Aorta (tissue), 5 donors: Measurements from ENCODE around the gene MAD1L1. TPM values are rescaled to one million over a fixed set of nuclear protein-coding genes. Genes with fewer than 3 reads are reported as not detected.

ENCODE experiments used
- ATAC-seq: fragments of 200-7000 bp; cut with Tn5 transposase; one replicate; pipeline ENCODE4 v1.9.1; 2022; ENCODE audit warnings: moderate library complexity; ENCODE audit not compliant: low FRiP score
- DNase-seq, 2 donors: peaks; one replicate each; pipeline ENCODE4 v3.0.0-alpha.2; 2020
- H3K27ac ChIP-seq, 2 donors: one replicate each; pipeline ENCODE4 v1.5.1; 2013; ENCODE audit warnings: low read length in 2 of 2, mild to moderate bottlenecking in 2 of 2, moderate library complexity in 2 of 2, control low read depth in 1 of 2, inconsistent platforms in 1 of 2, low read depth in 1 of 2
- H3K27me3 ChIP-seq, 2 donors: one replicate each; pipeline ENCODE4 v1.6.1; 2013; ENCODE audit warnings: control low read depth in 1 of 2, low read length in 1 of 2, mild to moderate bottlenecking in 1 of 2, moderate library complexity in 1 of 2; ENCODE audit not compliant: insufficient read depth in 2 of 2, control insufficient read depth in 1 of 2
- H3K36me3 ChIP-seq, 2 donors: one replicate each; pipeline ENCODE4 v1.6.1; 2013; ENCODE audit warnings: control low read depth in 1 of 2, low read length in 1 of 2, mild to moderate bottlenecking in 1 of 2; ENCODE audit not compliant: insufficient read depth in 2 of 2, control insufficient read depth in 1 of 2
- H3K4me1 ChIP-seq, 2 donors: one replicate each; pipeline ENCODE4 v1.6.1; 2013; ENCODE audit warnings: low read length in 2 of 2, control low read depth in 1 of 2, mild to moderate bottlenecking in 1 of 2, moderate library complexity in 1 of 2; ENCODE audit not compliant: insufficient read depth in 2 of 2, control insufficient read depth in 1 of 2
- H3K4me3 ChIP-seq, 2 donors: one replicate each; pipeline ENCODE4 v1.5.1; 2013; ENCODE audit warnings: low read length in 2 of 2, control low read depth in 1 of 2, mild to moderate bottlenecking in 1 of 2
- H3K9me3 ChIP-seq: one replicate; pipeline ENCODE4 v1.6.1; 2013; ENCODE audit warnings: mild to moderate bottlenecking, low read length; ENCODE audit not compliant: control insufficient read depth
- WGBS, 2 donors: extraction: QIAGEN DNeasy Blood & Tissue Kit; methylation state at CpG; one replicate each; pipeline ENCODE4 v1.1.7; 2013; 5-methylcytosine and 5-hydroxymethylcytosine counted together
- intact Hi-C, 2 donors: fragments of 100-400 bp; cut with DNase I; formaldehyde crosslinking; loops; one replicate each; pipeline versions ENCODE4 v1.14.2 to v1.15.0; 2022
- polyA plus RNA-seq, 2 donors: library from polyadenylated mRNA; stranded (reverse); fragments of 200-250 nt; gene quantifications; one replicate each; pipeline ENCODE4 v1.2.3, GENCODE V29; 2013
- total RNA-seq, 2 donors: library from RNA; stranded (reverse); fragmentation: NEBNext Ultra II Directional; extraction: Animal tissue kit (Norgen Biotek cat#: 25700); gene quantifications; one replicate each; pipeline ENCODE4 v1.2.1, GENCODE V29; 2021
- donor health status: healthy with polysubstance abuse.
- donor health status: Bipolar disorder and iron deficiency.
- donor health status: DM: no; HTN: no; CAD: no.
- donor health status: DM: no; HTN: no; CAD: no.
- donor health status: DM: yes; HTN: yes; CAD: no.

Gene MAD1L1
- total and polyA plus RNA-seq, 4 donors: 14.8 to 35.8 (median 20.2) TPM

DNA sequence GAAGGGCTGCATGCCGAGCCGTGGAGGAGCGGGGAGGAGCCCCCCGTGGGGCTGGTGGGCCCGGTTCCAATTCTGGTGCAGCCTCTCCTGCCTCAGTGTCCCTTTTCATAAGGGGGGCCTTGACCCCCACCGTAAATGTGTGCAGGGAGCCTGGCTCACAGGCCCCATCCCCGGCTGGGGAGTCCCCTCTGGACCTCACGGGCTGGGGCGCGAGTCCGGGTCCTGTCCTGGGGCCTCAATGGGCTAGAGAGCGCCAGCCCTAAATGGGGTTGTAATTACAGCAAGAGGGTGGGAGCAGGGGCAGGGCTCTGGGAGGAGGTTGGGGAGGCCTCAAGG is 359.7 kb downstream of the MAD1L1 start:
- no peaks in the 10 kb centered on the region for H3K27me3 ChIP-seq
- H3K27ac ChIP-seq: no peak overlapping the region
- no peak overlapping the region for H3K4me3 ChIP-seq
- no peak for ATAC-seq
- H3K4me1 ChIP-seq: no peaks in the 10 kb centered on the region
- intact Hi-C loops: no loop called here
- H3K36me3 ChIP-seq: no peaks in the 10 kb centered on the region
- DNase-seq: no peak
- 92 to 93% methylated on average over 12 of the region's 12 CpGs for WGBS, 2 donors
- no peaks in the 10 kb centered on the region for H3K9me3 ChIP-seq

DNA sequence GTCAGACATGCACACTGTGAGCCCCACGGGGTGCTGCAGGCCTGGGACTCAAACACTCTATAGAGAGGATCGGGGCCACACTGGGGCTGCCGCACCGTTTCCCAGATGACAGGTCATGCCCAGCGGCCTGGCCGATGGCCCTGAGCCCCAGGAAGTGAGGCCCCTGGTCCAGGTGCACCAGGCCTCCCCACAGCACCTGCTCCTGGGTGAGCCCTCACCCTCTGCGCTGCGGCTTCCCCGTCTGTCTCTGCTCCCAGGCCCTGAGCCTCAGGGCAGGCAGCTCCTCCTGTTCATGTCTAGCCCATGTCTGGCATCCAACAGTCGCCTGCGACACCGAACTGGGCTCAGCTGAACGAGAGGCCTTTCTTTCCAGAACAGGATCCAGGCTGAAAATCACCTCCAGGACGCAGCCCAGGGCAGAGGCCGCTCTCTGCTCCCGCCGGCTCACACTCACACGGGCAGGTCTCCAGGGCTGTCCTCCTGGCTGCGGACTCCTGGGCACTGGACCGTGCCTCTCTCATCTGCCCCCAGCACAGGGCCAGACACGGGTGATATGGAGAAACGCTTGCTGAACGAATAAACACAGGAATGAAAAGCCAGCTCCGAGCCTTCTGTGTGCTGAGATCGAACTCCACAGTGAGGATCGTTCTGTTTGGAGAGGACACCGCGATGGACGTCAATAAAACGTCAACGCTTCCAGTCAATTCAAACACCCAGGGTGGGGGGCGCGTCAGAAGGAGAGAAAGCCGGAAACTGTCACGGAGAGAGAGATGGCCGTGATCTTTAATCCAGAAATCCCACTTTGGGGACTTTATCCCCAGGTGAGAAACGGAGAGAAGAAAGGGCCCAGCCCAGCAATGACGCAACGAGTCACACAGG is 360.3 kb downstream of the MAD1L1 start:
- DNase-seq (no peak), ATAC-seq (no peak)
- H3K27ac ChIP-seq: no peak overlapping the region
- no peaks in the 10 kb centered on the region for H3K27me3 ChIP-seq
- H3K4me3 ChIP-seq: no peak overlapping the region
- H3K36me3 ChIP-seq: no peaks in the 10 kb centered on the region
- intact Hi-C loops: no loop called here
- no peaks in the 10 kb centered on the region for H3K4me1 ChIP-seq
- WGBS, 2 donors: 93 to 95% methylated on average over 39 of the region's 39 CpGs
- no peaks in the 10 kb centered on the region for H3K9me3 ChIP-seq

- ATAC-seq (no peak), DNase-seq (no peak)
- Histone ChIP-seq H3K36me3 (no peaks in the 10 kb centered on the region), H3K4me1 (no peaks in the 10 kb centered on the region), H3K4me3 (no peak overlapping the region), H3K9me3 (no peaks in the 10 kb centered on the region), H3K27ac (no peak overlapping the region), H3K27me3 (no peaks in the 10 kb centered on the region)
- WGBS, 2 donors: 95% methylated on average over 28 of the region's 28 CpGs
- intact Hi-C loops: no loop called here
These were observed 363.2 kb downstream of the MAD1L1 start for GRCh38 chr7:1869452-1870130.

- Histone ChIP-seq H3K27ac (no peak overlapping the region), H3K36me3 (no peaks in the 10 kb centered on the region), H3K4me1 (no peaks in the 10 kb centered on the region), H3K27me3 (no peaks in the 10 kb centered on the region), H3K4me3 (no peak overlapping the region), H3K9me3 (no peaks in the 10 kb centered on the region)
- ATAC-seq (peak; percentile 20), DNase-seq (no peak)
- WGBS, 2 donors: 94 to 96% methylated on average over 30 to 36 of the region's 36 CpGs
- intact Hi-C loops: no loop called here
These were observed 364.1 kb downstream of the MAD1L1 start for GRCh38 chr7:1868516-1869165.

DNA sequence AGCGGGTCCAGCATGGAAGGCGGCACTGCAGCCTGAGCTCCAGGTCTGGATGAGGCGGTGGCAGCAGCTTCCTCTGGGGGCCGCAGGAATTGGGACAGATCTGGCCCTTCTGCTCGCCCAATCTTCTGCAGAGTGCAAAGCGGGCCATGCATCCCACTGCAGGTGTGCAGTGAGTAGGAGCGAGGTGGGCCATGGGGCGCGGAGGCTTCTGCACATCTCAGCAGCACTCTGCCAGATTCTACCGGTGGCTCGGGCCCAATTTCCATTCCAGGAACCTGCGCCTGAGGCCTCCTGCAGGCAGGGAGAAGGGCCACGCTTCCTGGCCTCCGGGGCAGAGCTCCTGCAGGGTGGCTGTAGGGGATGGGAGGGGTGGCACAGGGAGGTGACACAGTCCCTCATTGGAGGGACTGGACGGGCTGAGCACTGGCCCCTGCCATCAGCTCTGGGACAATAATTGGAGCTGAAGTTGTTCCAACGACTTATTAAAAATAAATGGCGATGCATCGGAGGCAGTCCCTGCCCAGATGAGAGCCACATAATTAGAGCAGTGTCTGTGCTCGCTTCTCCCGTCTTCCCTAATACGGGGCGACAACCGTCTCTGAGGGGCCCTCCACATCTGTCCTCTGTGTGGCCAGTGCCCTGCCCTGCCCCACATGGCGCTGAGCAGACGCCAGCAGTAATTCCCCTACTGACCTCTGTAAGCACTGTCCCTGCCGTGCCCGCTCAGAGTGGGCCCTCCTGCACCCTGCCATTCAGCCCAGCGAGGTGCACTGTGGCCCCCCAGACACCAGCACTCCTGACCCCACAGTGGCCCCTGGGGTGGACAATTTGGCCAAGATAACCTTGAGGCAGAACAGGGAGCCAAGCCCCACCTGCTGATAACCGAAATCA is 365.1 kb downstream of the MAD1L1 start:
- Histone ChIP-seq H3K27me3 (no peaks in the 10 kb centered on the region), H3K36me3 (no peaks in the 10 kb centered on the region), H3K27ac (no peak overlapping the region), H3K4me3 (no peak overlapping the region), H3K9me3 (no peaks in the 10 kb centered on the region), H3K4me1 (no peaks in the 10 kb centered on the region)
- WGBS, 2 donors: 92 to 94% methylated on average over 29 of the region's 29 CpGs
- intact Hi-C loops: no loop called here
- ATAC-seq (no peak), DNase-seq (no peak)

- DNase-seq: no peak
- intact Hi-C loops: no loop called here
- no peak overlapping the region for H3K4me3 ChIP-seq
- WGBS, 2 donors: 92 to 94% methylated on average over 15 of the region's 15 CpGs
- no peak for ATAC-seq
- no peaks in the 10 kb centered on the region for H3K9me3 ChIP-seq
- H3K36me3 ChIP-seq: no peaks in the 10 kb centered on the region
- H3K27me3 ChIP-seq: no peaks in the 10 kb centered on the region
- no peaks in the 10 kb centered on the region for H3K4me1 ChIP-seq
- H3K27ac ChIP-seq: no peak overlapping the region
These were observed 366.1 kb downstream of the MAD1L1 start for GRCh38 chr7:1866601-1867000.

DNA sequence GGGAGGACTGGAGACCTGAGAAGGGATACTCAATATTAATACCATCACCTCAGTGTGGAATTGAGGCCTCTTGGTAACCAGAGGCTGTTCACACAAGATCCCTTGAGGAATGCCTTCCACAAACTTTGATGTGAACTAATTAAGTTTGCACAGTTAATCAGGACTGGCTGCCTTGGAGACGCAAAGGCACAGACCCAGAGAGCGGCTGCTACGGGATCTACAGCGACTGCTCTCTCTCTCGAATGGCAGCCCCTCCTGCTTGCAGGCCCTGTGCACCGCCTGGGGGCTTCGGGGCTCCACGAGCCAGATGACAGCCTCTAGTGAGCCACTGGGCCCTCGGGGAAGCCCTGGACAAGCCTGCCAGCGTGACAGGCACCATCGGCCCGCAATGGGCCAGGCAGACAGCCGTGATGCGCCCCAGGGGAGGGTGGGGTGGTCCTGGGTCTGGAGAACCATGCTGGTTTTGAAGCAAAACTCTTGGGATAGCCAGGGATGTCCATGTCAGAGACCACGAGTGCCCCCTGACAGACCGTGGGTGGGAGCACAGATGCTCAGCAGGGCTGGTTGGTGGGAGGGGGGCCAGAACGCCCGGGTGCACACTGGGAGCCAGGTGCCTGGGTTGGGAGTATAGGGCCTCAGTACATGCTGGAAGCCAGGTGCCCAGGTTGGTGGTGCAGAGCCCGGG is 367.0 kb downstream of the MAD1L1 start:
- no peak overlapping the region for H3K4me3 ChIP-seq
- H3K9me3 ChIP-seq: no peaks in the 10 kb centered on the region
- 89 to 90% methylated on average over 19 of the region's 19 CpGs for WGBS, 2 donors
- intact Hi-C loops: no loop called here
- no peak overlapping the region for H3K27ac ChIP-seq
- H3K36me3 ChIP-seq: no peaks in the 10 kb centered on the region
- H3K27me3 ChIP-seq: no peaks in the 10 kb centered on the region
- no peak for ATAC-seq
- DNase-seq: no peak
- H3K4me1 ChIP-seq: no peaks in the 10 kb centered on the region

DNA sequence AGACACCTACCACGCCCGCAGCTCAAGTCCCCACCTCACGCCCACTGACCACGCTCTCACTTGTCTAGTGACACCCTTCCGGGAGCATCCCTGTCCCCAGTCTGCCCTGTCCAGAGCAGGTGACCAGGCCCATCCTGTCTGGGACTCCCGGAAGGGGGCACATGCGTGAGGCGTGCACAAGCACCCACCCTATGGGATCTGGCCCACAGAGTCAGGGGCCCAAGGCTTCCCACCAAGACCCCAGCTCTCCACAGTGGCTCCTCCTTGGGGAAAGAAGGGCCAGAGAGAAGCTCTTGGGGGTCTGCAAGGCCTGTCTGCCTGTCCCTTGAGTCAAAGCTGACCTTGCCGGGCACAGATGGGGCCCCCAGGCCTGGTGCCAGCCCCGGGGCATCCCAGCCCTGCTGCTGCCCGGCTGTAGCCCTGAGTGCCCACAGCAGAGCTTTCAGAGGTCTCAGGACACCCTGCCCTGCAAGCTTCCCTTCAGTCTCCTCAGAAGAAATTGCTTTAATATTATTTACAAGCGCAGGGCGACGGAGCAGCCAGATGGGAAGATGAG is 367.7 kb downstream of the MAD1L1 start:
- 97% methylated on average over 14 of the region's 14 CpGs for WGBS, 2 donors
- no peak for ATAC-seq
- H3K27ac ChIP-seq: no peak overlapping the region
- intact Hi-C loops: no loop called here
- no peak for DNase-seq
- H3K27me3 ChIP-seq: no peaks in the 10 kb centered on the region
- H3K4me1 ChIP-seq: no peaks in the 10 kb centered on the region
- no peak overlapping the region for H3K4me3 ChIP-seq
- no peaks in the 10 kb centered on the region for H3K36me3 ChIP-seq
- H3K9me3 ChIP-seq: no peaks in the 10 kb centered on the region
